Activated naive CD4-positive, alpha-beta T cell treated with anti-CD3 and anti-CD28 coated beads, Interleukin-2, amount 50 U/mL, for 16 hours (primary cell): Measurements from ENCODE around the gene GYG2.
"Not testable (repeated sequence)": the region's sequence is repeated elsewhere in the genome, so short reads cannot be mapped to it uniquely, and the experiment has no call there.

Experiments
- DNase-seq: peaks from one replicate; pipeline ENCODE4 v3.0.0-alpha.2; 2020

Gene GYG2

GRCh38 chrX:2874222-2875135, 45.7 kb downstream of the GYG2 start:
- no peak for DNase-seq

GRCh38 chrX:2875136-2875481, 46.4 kb downstream of the GYG2 start:
- no peak for DNase-seq

GRCh38 chrX:2875798-2876399, 47.2 kb downstream of the GYG2 start:
- DNase-seq: no peak

- no peak for DNase-seq
Measured at GRCh38 chrX:2878563-2878962, 49.8 kb downstream of the GYG2 start.

GRCh38 chrX:2879670-2880069, 50.9 kb downstream of the GYG2 start:
- DNase-seq: no peak

- no peak for DNase-seq
Measured at GRCh38 chrX:2883770-2884169, 55.0 kb downstream of the GYG2 start.

GRCh38 chrX:2888309-2888708, 59.6 kb downstream of the GYG2 start:
- DNase-seq: no peak

- DNase-seq: no peak
Measured at GRCh38 chrX:2889045-2889605, 60.4 kb downstream of the GYG2 start.

GRCh38 chrX:2889706-2890490, 61.2 kb downstream of the GYG2 start:
- DNase-seq: not testable (repeated sequence)

- DNase-seq: not testable (repeated sequence)
Measured at GRCh38 chrX:2890536-2891460, 62.1 kb downstream of the GYG2 start.

GRCh38 chrX:2892816-2893215, 64.1 kb downstream of the GYG2 start:
- no peak for DNase-seq

GRCh38 chrX:2894885-2895292, 66.2 kb downstream of the GYG2 start:
- no peak for DNase-seq

GRCh38 chrX:2897311-2897689, 68.6 kb downstream of the GYG2 start:
- DNase-seq: no peak

- not testable (repeated sequence) for DNase-seq
Measured at GRCh38 chrX:2897690-2898623, 69.2 kb downstream of the GYG2 start.

GRCh38 chrX:2898846-2899512, 70.2 kb downstream of the GYG2 start:
- DNase-seq: no peak

GRCh38 chrX:2901367-2902036, 72.8 kb downstream of the GYG2 start:
- DNase-seq: no peak

- no peak for DNase-seq
Measured at GRCh38 chrX:2902841-2903240, 74.1 kb downstream of the GYG2 start.

- DNase-seq: no peak
Measured at GRCh38 chrX:2903366-2903765, 74.6 kb downstream of the GYG2 start.

GRCh38 chrX:2907295-2907694, 78.6 kb downstream of the GYG2 start:
- no peak for DNase-seq

GRCh38 chrX:2908125-2908685, 79.5 kb downstream of the GYG2 start:
- DNase-seq: no peak
